GM21528 (cell line): ENCODE data around the gene COX10.

Experiments
- ATAC-seq: cut with Tn5 transposase; IDR thresholded peaks from one replicate; pipeline ENCODE4 v1.9.1; 2021; ENCODE audit warnings: mild to moderate bottlenecking, moderate library complexity; ENCODE audit not compliant: unreplicated experiment, low FRiP score

Gene COX10

DNA sequence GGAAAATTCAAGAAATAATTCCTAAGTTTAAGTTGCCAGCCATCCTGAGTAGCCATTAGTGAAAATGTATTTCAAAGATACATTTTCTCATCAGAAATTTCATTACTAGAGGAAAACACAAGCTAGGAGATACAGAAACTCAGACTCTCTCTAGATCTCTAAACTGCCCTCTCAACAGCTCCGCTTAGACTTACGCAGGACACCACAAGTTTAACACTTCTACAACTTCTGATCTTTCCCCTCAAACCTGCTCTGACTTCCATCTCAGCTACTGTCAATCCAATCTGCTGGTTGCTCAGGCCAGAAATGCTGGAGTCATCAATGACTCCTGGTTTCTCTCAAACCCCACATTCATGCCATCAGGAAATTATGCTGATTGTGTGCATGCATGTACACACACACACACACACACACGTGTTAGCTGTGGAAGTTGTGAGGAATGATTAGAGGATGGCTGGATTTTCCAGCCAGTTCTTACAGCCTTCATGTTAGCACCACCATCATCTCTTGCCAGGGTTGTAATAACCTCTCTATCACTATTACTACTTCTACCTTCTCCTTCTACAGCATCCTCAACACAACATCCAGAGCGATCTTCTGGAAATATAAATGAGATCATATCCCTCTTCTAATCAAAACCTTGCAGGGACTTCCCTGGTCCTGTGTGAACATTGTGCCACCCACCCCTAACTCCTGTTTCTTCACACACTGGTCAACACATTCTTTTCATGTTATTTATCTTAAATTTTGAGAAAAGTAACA is 47.1 kb downstream of the COX10 start:
- no peak for ATAC-seq

DNA sequence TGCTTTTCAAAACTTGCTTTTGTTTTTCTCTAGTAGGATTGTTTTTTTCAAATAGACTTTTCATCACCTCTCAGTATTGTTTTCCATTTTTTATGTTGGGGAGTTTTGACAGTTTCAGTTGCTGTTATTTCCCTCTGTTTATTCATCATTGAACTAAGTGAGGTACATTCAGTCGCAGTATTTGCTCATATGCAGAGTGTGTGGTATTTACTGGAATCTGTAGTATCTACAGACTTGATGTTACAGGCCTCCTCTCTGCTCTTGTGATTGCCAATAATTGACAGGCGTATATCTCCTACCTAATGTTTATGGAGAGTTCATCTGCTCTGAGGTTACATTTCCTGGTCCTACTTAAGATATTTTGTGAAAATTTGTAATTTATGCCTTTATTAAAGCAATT is 49.6 kb downstream of the COX10 start:
- ATAC-seq, result no peak

DNA sequence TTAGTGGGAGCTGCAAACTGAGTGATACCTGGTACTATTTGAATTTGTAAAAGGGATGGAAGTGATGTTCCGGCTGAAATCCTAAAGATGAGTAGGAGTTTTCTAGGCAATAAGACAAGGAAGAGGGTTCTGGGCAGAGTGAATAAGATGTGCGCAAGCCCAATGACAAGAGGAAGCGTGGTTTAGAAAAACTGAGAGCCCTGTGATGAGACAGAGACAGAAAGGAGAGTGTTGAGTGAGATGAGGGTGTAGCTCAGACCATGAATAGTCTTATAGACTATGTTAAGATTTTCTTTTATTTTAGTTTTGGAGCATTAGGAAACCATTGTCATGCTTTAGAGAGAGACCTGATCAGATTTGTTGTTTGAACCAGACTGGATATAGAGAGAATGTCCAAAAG is 50.2 kb downstream of the COX10 start:
- ATAC-seq, result no peak

DNA sequence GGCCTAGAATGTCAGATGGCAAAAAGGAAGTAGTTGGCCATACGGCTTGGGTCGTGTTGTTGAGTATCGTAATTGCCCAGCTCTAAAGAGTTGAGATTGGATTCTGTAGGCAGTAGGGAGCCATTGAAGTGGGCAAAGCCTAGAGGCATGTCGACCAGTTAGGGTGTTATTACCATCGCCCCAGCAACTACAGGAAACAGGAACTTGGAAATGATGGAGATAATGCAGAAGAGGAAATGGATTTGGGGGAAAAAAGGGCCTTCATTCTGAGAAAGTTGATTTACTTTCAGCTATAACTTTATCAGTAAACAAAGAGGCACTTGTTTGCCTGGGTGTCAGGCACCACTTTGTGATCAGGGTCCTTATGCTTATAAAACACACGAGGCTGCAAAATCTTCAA is 52.6 kb downstream of the COX10 start:
- ATAC-seq, result no peak

DNA sequence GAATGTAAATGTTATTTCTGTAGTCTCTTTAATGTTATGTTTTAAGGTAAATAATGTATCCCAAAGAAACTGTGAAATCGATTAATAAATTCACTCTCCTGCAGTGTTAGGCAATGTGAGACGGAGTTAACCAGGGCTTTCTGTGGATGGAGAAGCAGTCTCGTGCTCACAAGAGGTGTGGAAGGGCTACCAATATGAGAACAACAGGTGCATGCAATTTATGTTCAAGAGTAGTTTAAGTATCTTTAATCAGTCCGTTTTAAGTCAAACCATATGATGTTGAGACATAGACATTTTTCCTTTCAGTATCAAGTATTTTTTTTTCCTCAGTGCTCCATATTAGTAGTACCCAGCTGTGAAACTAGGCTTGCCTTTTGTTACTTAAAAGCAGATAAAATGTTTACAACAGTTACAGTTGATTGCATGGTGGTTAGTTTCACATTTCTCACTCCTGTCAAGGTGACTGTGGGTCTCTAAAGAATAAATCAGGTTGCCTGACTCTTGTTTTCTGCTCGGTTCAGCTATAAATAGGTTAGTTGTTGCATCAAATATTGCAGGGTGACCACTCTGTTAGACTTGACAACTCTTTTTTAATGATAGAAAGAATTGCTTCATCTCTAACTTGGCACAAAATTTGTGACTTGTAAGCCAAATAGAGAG is 54.4 kb downstream of the COX10 start:
- no peak for ATAC-seq

DNA sequence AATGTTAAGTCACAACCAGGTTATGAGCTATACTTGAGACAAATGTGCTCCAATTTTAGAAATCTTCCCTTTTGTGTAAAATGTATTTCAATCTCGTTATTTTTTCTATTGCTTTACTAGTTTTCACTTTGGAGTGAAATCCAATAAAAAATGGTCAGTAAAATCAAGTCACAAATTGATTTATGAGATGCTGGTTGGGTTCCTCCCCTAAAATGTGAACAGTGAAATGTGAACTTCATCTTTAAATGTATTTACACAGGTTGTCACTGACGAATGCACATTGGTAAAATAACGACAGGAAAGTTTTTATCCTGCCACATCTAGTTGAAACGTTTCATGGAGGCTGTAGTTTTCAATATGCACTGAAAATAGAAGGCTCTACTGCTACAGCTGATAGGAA is 55.5 kb downstream of the COX10 start:
- ATAC-seq, result no peak

DNA sequence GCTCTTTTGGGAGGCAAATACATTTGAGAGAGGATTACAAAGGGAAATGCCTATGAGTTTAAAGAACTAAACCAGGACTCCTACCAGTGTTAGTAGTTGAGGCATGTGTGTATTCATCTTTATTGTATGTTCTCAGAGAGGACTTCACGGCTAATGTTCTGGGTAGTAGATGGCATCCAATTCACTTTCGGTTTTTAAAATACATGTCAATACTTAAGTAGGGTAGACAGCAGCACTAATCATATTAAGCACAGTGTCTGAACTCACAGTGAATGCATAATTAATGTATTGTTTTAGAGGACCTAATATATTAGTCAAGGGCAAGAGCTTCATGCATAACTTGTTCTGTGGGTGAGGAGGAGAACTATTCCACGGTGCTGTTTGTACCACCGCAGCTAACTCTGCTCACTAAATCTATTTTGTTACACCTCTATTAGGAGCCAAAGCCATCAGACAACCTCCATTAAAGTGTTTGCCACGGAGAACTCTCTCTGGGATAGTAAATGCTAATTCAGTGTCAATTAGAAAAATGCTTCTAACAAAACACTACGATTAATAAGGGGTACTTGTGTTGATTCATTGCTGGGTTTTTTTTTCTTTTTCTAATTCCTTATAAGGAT is 56.3 kb downstream of the COX10 start:
- no peak for ATAC-seq

DNA sequence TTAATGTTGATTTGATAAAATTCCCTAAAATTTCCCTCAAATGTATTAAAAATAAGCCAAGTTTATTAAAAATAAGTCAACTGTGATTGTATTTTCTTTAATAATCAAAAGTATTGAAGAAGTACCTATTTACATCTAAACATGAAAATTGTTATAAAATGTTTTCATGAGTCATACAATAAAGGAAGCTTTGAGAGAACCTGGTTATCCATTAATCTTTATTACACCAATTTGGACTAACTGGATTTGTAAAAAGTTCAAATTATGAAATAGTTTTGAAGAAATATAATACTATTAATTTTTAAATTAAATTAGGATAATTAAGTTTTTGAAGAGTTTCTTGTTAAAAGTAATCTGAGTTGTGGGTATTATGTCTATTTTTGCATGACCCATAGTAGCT is 63.8 kb downstream of the COX10 start:
- ATAC-seq, result no peak

DNA sequence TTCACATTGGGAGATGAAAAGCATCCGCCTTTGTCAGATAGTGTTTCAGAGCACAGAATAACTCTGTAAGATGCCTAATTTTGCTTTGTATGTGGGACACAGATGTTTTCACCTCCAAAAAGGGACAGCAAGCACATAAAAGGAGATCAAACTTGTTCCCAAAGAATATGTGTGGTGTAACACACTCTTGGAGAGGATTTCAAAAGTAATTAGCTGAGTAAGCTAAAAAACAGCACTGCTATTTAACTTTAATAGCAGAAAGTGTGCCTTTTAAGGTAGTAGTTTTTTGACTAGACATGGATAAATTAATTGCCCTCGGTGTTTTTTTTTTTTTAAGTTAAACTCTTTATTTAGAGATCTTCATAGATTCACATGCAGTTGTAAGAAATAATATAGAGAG is 65.2 kb downstream of the COX10 start:
- no peak for ATAC-seq

DNA sequence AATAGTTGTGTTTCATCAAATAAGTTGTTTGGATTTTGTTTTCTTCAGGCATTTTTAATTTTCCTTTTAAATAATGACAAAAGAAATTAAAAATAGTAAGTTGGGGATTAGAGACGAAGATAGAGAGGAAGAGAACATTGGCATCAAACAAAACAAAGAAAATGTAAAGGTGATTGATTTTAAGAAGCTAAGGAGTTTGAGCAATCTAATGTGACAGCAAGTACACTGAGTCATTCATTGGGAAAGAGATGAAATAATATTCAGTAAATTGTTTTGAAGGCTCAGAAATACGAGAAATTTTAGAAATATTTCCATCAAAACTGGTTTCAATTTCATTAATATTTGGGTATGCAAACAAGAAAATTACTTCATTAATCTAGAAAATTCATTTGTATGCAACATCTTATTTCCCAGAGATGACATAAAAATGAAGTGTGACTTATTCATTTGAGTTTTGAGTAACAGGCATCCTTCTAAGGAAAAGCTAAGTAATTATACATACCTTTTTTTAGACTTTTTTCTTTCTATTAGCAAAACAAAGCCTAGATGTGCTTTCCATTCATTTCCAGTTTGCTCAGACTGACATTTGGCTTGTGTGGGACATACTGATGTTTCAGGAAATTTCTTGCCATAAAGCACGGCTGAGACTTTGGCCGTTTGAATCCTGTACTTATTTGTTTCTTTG is 66.7 kb downstream of the COX10 start:
- ATAC-seq, result no peak

DNA sequence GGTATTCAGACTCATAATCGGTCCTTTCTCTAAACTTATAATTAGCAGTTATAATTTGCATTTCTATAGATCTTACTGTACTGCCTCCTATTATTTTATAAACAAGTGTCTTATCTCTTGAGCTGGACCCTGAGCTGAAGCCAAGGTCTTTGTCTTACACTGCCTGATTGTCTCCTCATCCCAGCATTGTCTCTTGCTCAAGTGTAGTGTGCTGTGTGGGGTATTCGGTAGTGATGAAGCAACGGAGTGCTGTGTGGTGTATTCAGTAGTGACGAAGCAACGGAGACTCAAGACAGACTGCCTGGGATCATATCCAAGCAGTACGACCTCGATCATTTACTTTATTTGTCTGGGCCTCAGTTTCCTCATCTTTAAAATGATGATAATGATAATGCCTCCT is 69.3 kb downstream of the COX10 start:
- no peak for ATAC-seq

DNA sequence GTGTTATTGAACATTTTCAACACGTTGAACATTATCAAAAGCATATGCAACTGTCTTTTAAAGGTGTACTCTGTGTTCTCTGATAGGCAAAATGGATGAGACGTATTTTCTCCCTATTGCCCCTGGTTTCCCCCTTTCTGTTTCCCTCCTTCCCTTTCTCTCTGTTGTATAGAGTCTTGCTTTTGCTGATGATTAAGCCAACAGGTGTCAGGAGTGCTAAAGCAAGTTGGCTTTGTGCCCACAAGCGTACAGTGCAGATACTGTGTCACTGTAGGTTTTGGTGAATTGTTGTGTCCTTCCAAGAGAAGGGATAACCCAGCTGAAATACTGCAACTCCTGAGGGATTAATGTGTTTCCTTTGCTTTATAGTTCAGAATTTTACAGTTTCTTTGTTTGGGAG is 74.4 kb downstream of the COX10 start:
- no peak for ATAC-seq

DNA sequence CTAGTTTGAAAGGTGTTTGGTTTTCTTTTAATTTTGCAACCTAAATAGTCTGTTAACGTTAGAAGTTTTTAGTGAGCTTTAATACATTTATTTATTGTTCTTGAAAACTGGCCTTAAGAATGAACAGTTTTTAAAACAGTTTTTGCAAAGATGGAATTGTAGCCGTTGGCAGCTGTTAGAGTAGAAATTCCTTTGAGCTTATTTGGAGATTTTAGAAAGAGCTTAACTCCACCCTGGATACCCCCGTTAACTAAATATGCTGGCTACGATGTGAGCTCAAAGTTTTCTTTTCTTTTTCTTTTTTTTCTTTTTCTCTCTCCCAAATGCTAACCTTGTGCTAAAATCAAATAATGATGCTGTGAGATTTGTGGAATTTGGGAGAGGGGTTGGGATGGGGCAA is 75.2 kb downstream of the COX10 start:
- ATAC-seq, result no peak

DNA sequence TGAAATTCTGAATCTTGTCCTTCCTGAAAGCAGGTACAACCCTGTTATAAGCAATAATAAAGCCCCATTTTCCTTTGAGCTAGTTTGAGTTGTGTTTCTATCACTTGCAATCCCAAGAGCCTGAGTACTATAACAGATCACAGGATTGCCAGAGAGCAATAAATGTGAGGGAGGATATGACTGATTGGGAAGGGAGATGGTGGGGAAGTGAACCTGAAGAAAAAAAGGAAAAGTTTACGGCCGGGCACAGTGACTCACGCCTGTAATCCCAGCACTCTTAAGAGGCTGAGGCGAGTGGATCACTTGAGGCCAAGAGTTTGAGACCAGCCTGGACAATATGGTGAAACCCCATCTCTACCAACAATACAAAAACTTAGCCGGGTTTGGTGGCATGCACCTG is 80.4 kb downstream of the COX10 start:
- ATAC-seq, result no peak

DNA sequence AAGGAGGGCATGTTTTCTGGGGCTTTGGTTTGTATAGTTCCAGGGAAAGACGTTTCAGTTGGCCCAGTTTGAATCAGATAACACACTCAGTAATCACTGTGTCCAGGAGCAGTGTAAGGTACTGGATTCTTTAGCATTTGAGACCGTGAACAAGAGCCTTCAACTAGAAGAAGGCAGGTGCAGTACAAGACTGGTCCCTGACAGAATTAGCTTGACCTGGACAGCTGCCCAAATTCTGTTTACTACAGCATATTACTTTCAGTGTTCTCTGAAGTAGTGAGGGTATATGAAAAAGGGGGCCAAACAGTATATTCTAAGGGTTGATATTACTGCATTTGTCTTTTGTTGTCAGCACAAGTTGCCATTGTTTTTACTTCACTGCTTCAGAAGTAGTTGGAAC is 81.3 kb downstream of the COX10 start:
- no peak for ATAC-seq

DNA sequence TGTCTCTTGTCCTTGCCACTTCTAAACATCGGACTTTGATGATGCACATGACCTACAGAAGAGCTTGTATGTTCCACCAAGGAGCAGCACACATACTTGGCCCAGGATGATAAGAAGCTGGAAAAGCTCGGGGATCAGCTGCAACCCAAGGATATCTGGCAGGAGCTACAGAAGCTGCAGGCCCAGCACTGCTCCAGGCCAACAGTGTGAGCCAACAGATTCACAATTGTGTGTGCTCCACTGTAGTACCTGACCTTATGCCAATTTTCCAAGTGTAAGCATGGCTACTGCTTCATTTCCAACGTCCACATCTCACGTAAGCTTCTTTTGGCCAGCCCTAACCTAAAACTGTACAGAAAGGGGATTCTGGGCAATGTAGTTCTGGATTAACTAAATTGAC is 83.4 kb downstream of the COX10 start:
- no peak for ATAC-seq

DNA sequence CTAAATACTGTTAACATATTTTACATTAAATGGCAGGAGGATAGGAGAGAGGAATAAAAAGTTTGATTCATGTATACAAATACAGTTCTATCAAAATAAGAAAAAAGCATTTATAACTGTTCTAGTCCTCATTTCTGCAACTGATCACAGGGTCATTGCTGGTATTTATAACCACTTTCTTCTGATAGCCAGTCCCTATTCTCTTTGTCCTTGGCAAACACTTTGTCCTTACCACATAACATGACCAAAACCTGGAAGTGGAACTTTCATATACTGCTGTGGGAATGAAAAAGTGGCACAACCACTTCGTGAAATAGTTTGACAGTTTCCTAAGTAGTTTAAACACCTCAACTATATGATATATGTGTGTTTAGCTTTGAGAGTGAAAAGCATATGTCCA is 84.1 kb downstream of the COX10 start:
- ATAC-seq, result no peak

DNA sequence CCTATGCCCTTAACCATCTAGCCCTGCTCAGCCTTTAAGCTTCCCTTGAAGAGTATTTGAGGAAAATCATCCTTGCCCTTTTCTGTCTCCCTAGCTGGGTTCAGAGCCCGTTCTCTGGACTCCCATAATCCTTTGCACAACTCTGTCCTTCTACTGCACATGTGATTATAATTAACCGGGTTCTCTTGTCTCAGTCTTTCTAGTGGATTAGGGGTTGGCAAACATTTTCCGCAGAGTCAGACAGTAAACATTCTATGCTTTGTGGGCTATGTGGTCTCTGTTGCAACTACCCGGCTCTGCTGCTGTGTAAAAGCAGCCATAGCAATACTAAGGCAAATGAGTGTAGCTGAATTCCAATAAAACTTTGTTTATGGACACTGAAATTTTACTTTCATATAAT is 87.4 kb downstream of the COX10 start:
- no peak for ATAC-seq

DNA sequence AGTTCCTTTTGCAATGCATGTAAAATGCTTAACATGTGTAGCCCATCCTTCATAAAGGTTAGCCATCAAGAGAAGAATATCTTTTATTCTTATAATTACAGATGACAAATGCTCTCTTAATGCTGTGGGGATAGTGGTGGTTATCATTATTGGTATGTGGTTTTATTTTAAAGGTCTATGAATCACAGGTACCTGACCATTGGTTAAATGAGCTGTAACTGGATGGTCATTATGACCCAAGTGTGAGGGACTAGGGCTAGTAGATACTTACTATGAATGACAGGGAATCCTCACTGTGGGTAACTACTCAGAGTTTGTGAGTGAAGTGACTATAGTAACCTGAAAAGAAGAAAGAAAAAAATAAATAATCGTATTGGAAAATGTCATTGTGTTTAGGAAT is 88.5 kb downstream of the COX10 start:
- no peak for ATAC-seq

DNA sequence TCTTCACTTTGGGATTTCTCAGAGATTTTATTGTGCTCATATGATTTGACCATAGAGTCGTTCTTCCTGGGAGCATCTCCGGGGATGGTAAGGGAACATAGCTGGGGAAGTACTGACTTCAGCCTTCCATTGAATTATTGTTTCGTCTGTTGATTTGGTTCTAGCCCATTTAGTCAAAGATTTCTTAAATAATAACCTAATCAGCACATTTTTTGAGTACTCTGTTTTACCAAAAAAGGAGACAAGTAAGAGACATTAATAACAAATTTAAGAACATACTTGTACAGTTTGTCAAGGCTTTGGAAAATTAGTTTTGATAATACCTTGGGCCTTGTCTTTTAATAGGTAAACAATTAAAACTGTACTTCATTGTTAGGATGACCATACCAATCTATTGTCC is 89.4 kb downstream of the COX10 start:
- ATAC-seq, result no peak

DNA sequence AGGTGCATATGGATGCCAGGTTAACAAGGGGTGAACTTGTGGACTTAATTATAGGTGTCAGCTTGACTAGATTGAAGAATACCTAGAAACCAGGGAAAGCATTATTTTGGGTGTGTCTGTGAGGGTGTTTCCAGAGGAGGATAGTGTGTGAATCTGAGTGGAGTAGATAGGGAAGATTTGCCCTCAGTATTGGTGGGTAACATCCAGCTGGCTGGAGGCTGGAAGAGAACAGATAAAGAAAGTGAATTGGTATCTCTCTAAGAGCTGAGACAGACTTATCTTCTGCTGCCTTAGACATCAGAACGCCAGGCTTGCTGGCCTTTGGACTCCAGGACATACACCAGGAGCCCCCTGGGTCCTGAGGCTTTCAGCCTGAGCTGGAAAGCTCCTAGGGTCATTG is 92.1 kb downstream of the COX10 start:
- ATAC-seq, result no peak
